Measurements from ENCODE around the gene SPINDOC. TPM values are rescaled to one million over a fixed set of nuclear protein-coding genes. Genes with fewer than 3 reads are reported as not detected.

The SPINDOC gene
- total and polyA plus RNA-seq, 2 experiments from 2014 or later, result 0.86 to 15.3 TPM

- H3K4me1 ChIP-seq (ENCODE audit: insufficient read depth), result peaks cover 28% of the 10 kb centered on the region
- H3K4me3 ChIP-seq, result no peak overlapping the region
- TF ChIP-seq EZH2phosphoT487 (IDR thresholded peaks at IDR 0.05; ENCODE audit: insufficient read depth, low read depth) (no peak), EZH2 (IDR thresholded peaks at IDR 0.05; ENCODE audit: insufficient read depth, poor library complexity, severe bottlenecking) (no peak)
- in situ Hi-C loops (cut with MboI), result no loop called here
- no peaks in the 10 kb centered on the region for H3K36me3 ChIP-seq (ENCODE audit: low read depth)
- H3K4me2 ChIP-seq (ENCODE audit: unreplicated experiment), result no peak overlapping the region
- H3K9ac ChIP-seq, result no peak overlapping the region
- H3K9me2 ChIP-seq (ENCODE audit: insufficient read depth), result no peaks in the 10 kb centered on the region
- 87 to 91% methylated on average over 8 of the region's 8 CpGs for WGBS, 2 experiments (ENCODE audit: low coverage in 1 of 2, low lambda C conversion rate in 2 of 2, missing lambda C conversion rate in 2 of 2)
- peaks cover 35% of the 10 kb centered on the region for H3F3A ChIP-seq (ENCODE audit: insufficient read depth)
- peaks cover 24% of the 10 kb centered on the region; the same call in 1 of the 2 replicates for H4K20me1 ChIP-seq (ENCODE audit: insufficient read depth)
- DNase-seq, result no peak
- no peak overlapping the region for H3K27ac ChIP-seq
- H3K79me2 ChIP-seq (ENCODE audit: insufficient read depth), result peaks cover 84% of the 10 kb centered on the region
- H2AFZ ChIP-seq, result no peak overlapping the region
- no peaks in the 10 kb centered on the region for H3K27me3 ChIP-seq (replicated peaks; ENCODE audit: insufficient read depth)
- no peaks in the 10 kb centered on the region for H3K9me3 ChIP-seq (ENCODE audit: low read depth)
Observed at GRCh38 chr11:63875506-63876065, 62.3 kb downstream of the SPINDOC start.

DNA sequence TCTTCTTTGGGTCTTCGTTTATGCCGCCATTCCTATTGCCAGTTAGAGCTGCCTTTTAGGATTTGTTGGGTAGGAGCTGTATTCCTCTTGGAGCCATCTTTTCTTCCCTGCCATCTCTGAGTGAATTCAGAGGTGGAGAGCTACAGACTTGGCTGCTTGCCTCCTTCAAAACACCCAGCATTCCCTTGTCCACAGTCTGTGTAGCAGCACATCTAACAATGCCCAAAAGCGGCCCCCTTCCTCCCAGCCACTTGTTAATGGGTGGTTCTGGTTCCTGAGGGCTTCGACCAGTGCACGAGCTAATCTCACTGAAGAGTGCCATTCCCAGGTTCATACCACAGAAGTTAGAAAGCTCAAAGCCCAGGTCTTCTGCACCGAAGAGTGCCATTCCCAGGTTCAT lies 63.4 kb downstream of the SPINDOC start:
- peaks cover 24% of the 10 kb centered on the region; the same call in 1 of the 2 replicates for H4K20me1 ChIP-seq (ENCODE audit: insufficient read depth)
- WGBS, 2 experiments (ENCODE audit: low coverage in 1 of 2, low lambda C conversion rate in 2 of 2, missing lambda C conversion rate in 2 of 2), result 97 to 98% methylated on average over 6 of the region's 6 CpGs
- H3K4me3 ChIP-seq, result no peak overlapping the region
- DNase-seq, result no peak
- peaks cover 86% of the 10 kb centered on the region for H3K79me2 ChIP-seq (ENCODE audit: insufficient read depth)
- peaks cover 37% of the 10 kb centered on the region for H3F3A ChIP-seq (ENCODE audit: insufficient read depth)
- no peaks in the 10 kb centered on the region for H3K36me3 ChIP-seq (ENCODE audit: low read depth)
- H3K4me1 ChIP-seq (ENCODE audit: insufficient read depth), result peaks cover 23% of the 10 kb centered on the region
- no peaks in the 10 kb centered on the region for H3K9me3 ChIP-seq (ENCODE audit: low read depth)
- no peak overlapping the region for H2AFZ ChIP-seq
- H3K27ac ChIP-seq, result no peak overlapping the region
- no peaks in the 10 kb centered on the region for H3K9me2 ChIP-seq (ENCODE audit: insufficient read depth)
- TF ChIP-seq EZH2 (IDR thresholded peaks at IDR 0.05; ENCODE audit: insufficient read depth, poor library complexity, severe bottlenecking) (no peak), EZH2phosphoT487 (IDR thresholded peaks at IDR 0.05; ENCODE audit: insufficient read depth, low read depth) (no peak)
- no peak overlapping the region for H3K9ac ChIP-seq
- H3K4me2 ChIP-seq (ENCODE audit: unreplicated experiment), result no peak overlapping the region
- no peaks in the 10 kb centered on the region for H3K27me3 ChIP-seq (replicated peaks; ENCODE audit: insufficient read depth)
- in situ Hi-C loops (cut with MboI), result no loop called here

Small RNA genes lying within 50 kb of the gene (small RNA-seq; reads per million reads assigned to genes)
- not detected for gene AP006289.1 (ENCODE audit: low read depth, low replicate concordance)
- gene RN7SL596P (ENCODE audit: low read depth, low replicate concordance), result not detected

Other genes starting within 250 kb of the SPINDOC start
- gene PLAAT3, start 199.0 kb upstream of the SPINDOC start, total RNA-seq (2014; rRNA removed; shearing (Covaris generic)), result 1.8 and 4.3 TPM in 2 replicates
- 4.2 and 4.9 TPM in 2 replicates for gene PLAAT3, start 199.0 kb upstream of the SPINDOC start, polyA plus RNA-seq (2016; fragmentation: Nextera tagmentation; extraction: Ambion mirVana)
- 199 and 210 TPM in 2 replicates for gene ATL3, start 142.1 kb upstream of the SPINDOC start, total RNA-seq (2014; rRNA removed; shearing (Covaris generic))
- gene ATL3, start 142.1 kb upstream of the SPINDOC start, polyA plus RNA-seq (2016; fragmentation: Nextera tagmentation; extraction: Ambion mirVana), result 79.5 and 79.9 TPM in 2 replicates
- 66.9 and 113 TPM in 2 replicates for gene RTN3, start 132.0 kb upstream of the SPINDOC start, total RNA-seq (2014; rRNA removed; shearing (Covaris generic))
- gene RTN3, start 132.0 kb upstream of the SPINDOC start, polyA plus RNA-seq (2016; fragmentation: Nextera tagmentation; extraction: Ambion mirVana), result 123 and 127 TPM in 2 replicates
- 16.6 and 23.0 TPM in 2 replicates for gene ZFTA, start 44.7 kb upstream of the SPINDOC start, total RNA-seq (2014; rRNA removed; shearing (Covaris generic))
- 0.87 and 0.96 TPM in 2 replicates for gene ZFTA, start 44.7 kb upstream of the SPINDOC start, polyA plus RNA-seq (2016; fragmentation: Nextera tagmentation; extraction: Ambion mirVana)
- gene MARK2, start 25.7 kb downstream of the SPINDOC start, total RNA-seq (2014; rRNA removed; shearing (Covaris generic)), result 14.8 and 15.8 TPM in 2 replicates
- 8.6 and 8.9 TPM in 2 replicates for gene MARK2, start 25.7 kb downstream of the SPINDOC start, polyA plus RNA-seq (2016; fragmentation: Nextera tagmentation; extraction: Ambion mirVana)
- gene RCOR2, start 103.7 kb downstream of the SPINDOC start, total RNA-seq (2014; rRNA removed; shearing (Covaris generic)), result 0.89 and 1.8 TPM in 2 replicates
- gene RCOR2, start 103.7 kb downstream of the SPINDOC start, polyA plus RNA-seq (2016; fragmentation: Nextera tagmentation; extraction: Ambion mirVana), result 0.24 TPM in 1 of 2 replicates, not detected in the other
- 11.7 and 27.9 TPM in 2 replicates for gene NAA40, start 125.5 kb downstream of the SPINDOC start, total RNA-seq (2014; rRNA removed; shearing (Covaris generic))
- 10.3 and 12.0 TPM in 2 replicates for gene NAA40, start 125.5 kb downstream of the SPINDOC start, polyA plus RNA-seq (2016; fragmentation: Nextera tagmentation; extraction: Ambion mirVana)
- gene COX8A, start 161.2 kb downstream of the SPINDOC start, total RNA-seq (2014; rRNA removed; shearing (Covaris generic)), result 358 and 388 TPM in 2 replicates
- gene COX8A, start 161.2 kb downstream of the SPINDOC start, polyA plus RNA-seq (2016; fragmentation: Nextera tagmentation; extraction: Ambion mirVana), result 397 and 417 TPM in 2 replicates
- 35.5 and 48.3 TPM in 2 replicates for gene OTUB1, start 173.0 kb downstream of the SPINDOC start, total RNA-seq (2014; rRNA removed; shearing (Covaris generic))
- 123 and 130 TPM in 2 replicates for gene OTUB1, start 173.0 kb downstream of the SPINDOC start, polyA plus RNA-seq (2016; fragmentation: Nextera tagmentation; extraction: Ambion mirVana)
- gene FLRT1, start 222.5 kb downstream of the SPINDOC start, total RNA-seq (2014; rRNA removed; shearing (Covaris generic)), result 0.22 TPM in 1 of 2 replicates, not detected in the other
- 0.09 TPM in 1 of 2 replicates, not detected in the other for gene FLRT1, start 222.5 kb downstream of the SPINDOC start, polyA plus RNA-seq (2016; fragmentation: Nextera tagmentation; extraction: Ambion mirVana)